Stimulated activated CD4-positive, alpha-beta T cell treated with anti-CD3 and anti-CD28 coated beads, Interleukin-12 subunit alpha, Interleukin-12 subunit beta, amount 100 ng/mL, for 4 hours (primary cell): ENCODE measurements around the gene PIP5K1C.

ENCODE experiments used
- DNase-seq: peaks from one replicate; pipeline ENCODE4 v3.0.0-alpha.2; 2020

PIP5K1C gene

GRCh38 chr19:3721887-3722442 is 21.7 kb upstream of the PIP5K1C start:
- DNase-seq: no peak

DNA sequence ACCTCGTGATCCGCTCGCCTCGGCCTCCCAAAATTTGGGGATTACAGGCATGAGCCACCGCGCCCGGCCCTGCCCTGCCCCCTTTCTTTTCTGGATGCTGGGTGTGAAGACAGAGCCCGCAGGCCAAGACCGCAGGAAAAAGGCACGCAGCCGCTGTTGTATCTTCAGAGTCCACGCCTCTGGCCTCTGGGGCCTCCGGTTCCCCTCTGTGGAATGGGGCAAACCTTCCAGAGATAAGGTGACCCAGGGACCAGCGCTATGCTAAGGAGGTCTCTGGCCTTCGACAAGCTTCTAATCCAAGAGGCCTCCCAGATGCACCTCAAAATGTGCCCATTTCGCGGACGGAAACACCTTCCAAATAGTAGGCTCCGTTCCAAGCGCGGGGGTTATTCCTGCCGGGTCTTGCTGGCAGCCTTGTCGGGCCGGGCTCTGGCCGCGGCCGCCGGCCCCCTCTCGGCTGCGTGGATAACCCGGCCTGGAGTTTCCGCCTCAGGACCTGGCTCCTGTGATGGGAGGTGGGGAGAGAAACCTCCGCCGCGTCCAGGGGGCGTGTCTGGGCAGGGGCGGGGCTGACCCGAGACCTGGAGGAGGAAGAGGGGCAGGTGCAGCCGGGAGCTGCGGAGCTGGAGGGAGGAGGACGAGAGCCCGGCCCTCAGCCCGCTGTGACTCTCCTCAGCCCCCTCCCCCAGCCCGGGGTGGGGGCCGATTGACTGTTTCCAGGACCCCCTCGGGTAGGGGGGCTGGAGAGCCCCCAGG is 21.0 kb upstream of the PIP5K1C start:
- peak; percentile 87 for DNase-seq

- no peak for DNase-seq
Observed at GRCh38 chr19:3720349-3720917, 20.2 kb upstream of the PIP5K1C start.

- no peak for DNase-seq
Observed at GRCh38 chr19:3719868-3720267, 19.6 kb upstream of the PIP5K1C start.

GRCh38 chr19:3716147-3716668 is 15.9 kb upstream of the PIP5K1C start:
- DNase-seq: no peak

DNA sequence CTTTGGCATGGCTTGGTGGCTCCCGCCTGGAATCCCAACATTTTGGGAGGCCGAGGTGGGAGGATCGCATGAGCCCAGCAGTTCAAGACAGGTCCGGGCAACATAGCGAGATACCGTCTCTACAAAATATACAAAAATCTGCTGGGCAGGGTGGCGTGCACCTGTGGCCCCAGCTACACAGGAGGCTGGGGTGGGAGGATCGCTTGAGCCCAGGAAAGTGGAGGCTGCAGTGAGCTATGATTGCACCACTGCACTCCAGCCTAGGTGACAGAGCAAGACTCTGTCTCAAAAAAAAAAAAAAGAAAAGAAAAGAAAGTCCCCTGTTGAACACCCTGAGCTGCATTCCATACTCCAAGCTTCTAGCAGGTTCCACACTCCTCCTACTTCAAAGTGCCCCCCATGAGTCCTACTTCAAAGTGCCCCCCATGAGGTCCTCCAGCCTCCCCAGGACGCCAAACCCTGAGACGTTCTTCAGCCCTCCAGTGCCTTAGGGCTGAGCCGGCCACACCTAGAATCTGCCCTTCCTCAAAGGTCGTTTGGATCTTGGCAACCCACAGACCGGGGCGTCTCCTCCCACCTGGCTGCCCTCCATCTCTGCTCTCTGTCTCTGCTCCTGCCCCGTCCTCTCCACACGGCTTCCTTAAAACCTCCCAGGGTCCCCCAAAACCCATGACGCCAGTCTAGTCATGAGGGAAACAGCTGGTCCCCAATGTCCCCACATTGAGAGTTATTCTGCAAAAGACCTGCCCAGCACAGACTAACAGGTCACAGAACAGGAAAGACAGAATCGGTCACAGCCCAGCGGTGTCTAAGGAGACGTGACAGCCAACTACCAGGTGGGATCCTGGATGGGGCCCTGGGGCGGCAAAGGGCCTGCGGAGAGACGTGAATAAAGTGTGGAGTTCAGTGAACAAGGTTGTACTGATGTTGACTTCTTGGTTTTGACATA is 12.7 kb upstream of the PIP5K1C start:
- no peak for DNase-seq

GRCh38 chr19:3710265-3710812 is 10.1 kb upstream of the PIP5K1C start:
- no peak for DNase-seq

- DNase-seq: no peak
Observed at GRCh38 chr19:3708207-3708931, 8.1 kb upstream of the PIP5K1C start, which contains the start of gene TJP3. Gene TJP3, plus strand, starts transcription at chr19:3708384. Its CDS starts 20,049 bp downstream, at chr19:3728433.

DNA sequence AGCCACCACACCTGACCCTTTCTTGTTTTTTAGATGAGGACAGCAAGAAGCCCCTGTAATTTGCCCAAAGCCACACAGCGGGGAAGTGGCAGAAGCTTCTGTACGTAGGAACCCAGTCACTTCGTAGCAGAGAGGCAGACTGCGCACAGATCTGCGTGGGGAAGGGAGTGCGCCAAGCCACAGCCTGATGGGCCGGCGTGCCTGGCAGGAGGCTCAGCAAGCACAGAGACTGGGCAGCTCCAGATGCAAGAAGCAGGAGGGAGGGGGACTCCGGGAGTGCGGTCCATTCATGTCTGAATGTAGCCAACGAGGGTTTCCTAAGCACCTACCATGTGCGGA is 7.6 kb upstream of the PIP5K1C start:
- no peak for DNase-seq

DNA sequence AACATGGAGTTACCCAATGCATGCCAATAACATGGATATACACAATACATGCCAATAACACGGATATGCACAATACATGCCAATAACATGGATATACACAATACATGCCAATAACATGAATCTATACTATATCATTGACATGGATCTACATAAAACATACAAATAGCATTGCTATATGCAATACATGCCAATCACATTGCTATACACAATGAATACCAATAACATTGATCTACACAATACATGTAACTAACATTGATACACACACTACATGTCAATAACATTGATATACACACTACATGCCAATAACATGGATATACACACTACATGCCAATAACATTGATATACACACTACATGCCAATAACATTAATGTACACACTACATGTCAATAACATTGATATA is 932 bp upstream of the PIP5K1C start:
- DNase-seq: no peak

DNA sequence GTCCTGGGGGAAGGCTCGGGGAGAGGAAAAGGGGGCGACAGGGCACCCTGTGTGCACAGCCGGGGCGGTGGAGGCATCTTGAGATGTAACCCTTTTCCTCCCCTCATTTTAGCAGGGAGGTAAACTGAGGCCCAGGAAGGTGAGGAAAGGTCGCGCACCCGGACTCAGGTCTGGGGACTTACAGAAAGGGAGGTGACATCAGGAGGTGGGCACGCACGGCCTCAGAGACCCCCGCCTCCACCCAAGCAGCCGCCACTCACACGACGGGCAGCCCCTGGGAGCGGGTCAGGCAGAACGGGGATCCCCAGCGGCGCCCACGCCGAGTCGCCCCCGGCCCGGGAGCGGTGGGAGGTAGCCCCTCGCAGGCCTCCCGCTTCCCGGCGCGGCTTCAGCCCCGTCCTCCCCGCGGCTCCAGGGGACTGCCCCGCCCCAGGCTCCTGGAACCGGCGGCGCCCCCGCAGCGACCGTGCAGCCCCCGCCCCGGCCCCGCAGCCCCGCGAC is 477 bp downstream of the PIP5K1C start:
- DNase-seq: no peak

- no peak for DNase-seq
Observed at GRCh38 chr19:3698974-3699740, 1.1 kb downstream of the PIP5K1C start.

- DNase-seq: no peak
Observed at GRCh38 chr19:3698386-3698950, 1.8 kb downstream of the PIP5K1C start.

DNA sequence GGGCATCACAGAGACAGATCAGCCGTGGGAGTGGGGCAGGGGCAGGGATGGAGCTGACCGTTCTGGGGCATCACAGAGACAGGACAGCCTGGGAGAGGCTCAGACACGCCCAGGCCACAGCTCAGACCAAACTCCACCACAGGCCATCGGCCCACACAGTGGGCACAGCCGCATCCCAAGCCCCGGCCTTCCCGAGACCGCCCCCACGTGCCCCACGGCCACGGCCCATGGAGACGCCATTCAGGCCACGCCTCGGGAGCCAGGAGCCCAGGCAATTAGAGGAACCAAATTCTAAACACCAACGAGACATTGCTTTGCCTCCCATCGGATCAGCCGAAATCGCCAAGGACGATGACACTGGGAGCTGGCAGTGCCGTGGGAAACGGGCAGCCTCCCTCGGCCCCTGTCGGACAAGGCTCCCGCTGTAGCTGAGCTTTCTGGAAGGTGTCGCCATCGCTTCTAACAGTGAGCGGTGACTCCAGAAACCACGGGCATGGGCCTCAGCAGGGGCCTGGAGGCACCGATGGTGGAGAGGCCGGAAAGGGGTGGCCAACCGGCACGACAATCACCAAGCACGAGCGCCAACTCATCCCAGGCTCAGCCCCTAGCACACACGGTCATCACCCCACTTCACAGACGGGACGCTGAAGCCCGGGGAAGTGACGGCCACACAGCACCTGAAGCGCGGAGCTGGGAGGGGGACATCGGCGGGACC is 2.4 kb downstream of the PIP5K1C start:
- DNase-seq: no peak

DNA sequence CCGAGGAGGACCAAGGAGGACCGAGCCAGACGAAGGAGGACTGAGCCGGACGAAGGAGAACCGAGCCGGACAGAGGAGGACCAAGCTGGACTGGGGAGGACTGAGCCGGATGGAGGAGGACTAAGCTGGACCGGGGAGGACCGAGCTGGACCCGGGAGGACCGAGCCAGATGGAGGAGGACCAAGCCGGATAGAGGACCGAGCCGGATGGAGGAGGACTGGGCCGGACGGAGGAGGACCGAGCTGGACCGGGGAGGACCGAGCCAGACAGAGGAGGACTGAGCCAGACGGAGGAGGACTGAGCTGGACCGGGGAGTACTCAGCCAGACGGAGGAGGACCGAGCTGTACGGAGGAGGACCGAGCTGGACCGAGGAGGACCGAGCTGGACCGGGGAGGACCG is 3.2 kb downstream of the PIP5K1C start:
- no peak for DNase-seq

- DNase-seq: no peak
Observed at GRCh38 chr19:3696660-3696995, 3.6 kb downstream of the PIP5K1C start.

GRCh38 chr19:3695986-3696659 is 4.1 kb downstream of the PIP5K1C start:
- no peak for DNase-seq

- DNase-seq: no peak
Observed at GRCh38 chr19:3695124-3695733, 5.0 kb downstream of the PIP5K1C start.
